C4-2B (cell line): Measurements from ENCODE around the gene INHA.

Source experiments
- H3K27ac ChIP-seq: fragments of 450-650 bp; 2 replicates; pipeline ENCODE4 v1.5.1; 2017
- CTCF ChIP-seq: fragments of 450-650 bp; conservative IDR thresholded peaks from 2 replicates; pipeline ENCODE4 v1.5.1; 2017; ENCODE audit warnings: mild to moderate bottlenecking
- ZFX ChIP-seq: fragments of 450-650 bp; IDR thresholded peaks from 2 replicates; pipeline ENCODE4 v1.6.1; 2017

Gene INHA

GRCh38 chr2:219605607-219605954 is 33.5 kb downstream of the INHA start:
- TF ChIP-seq CTCF (no peak), ZFX (no peak)
- H3K27ac ChIP-seq, result no peak overlapping the region

- no peak overlapping the region for H3K27ac ChIP-seq
- no peak for TF ChIP-seq ZFX
- TF ChIP-seq CTCF, result no peak
These were observed 35.8 kb downstream of the INHA start for GRCh38 chr2:219607931-219608330.

GRCh38 chr2:219608399-219608964 is 36.4 kb downstream of the INHA start:
- H3K27ac ChIP-seq, result no peak overlapping the region
- TF ChIP-seq CTCF, result no peak
- TF ChIP-seq ZFX, result no peak

- TF ChIP-seq ZFX (no peak), CTCF (no peak)
- H3K27ac ChIP-seq, result no peak overlapping the region
These were observed 37.1 kb downstream of the INHA start for GRCh38 chr2:219609149-219609750.

GRCh38 chr2:219611306-219611705 is 39.2 kb downstream of the INHA start:
- no peak overlapping the region for H3K27ac ChIP-seq
- TF ChIP-seq CTCF (no peak), ZFX (no peak)

- no peak overlapping the region for H3K27ac ChIP-seq
- TF ChIP-seq ZFX, result no peak
- TF ChIP-seq CTCF, result no peak
These were observed 39.9 kb downstream of the INHA start for GRCh38 chr2:219611866-219612576.

GRCh38 chr2:219612577-219613286 is 40.6 kb downstream of the INHA start:
- H3K27ac ChIP-seq, result no peak overlapping the region
- TF ChIP-seq CTCF, result no peak
- TF ChIP-seq ZFX, result no peak
